Right renal cortex interstitium (tissue), 3 donors: Measurements from ENCODE around the gene OR2T3. TPM values are rescaled to one million over a fixed set of nuclear protein-coding genes. Genes with fewer than 3 reads are reported as not detected.
"Not testable (repeated sequence)": the region's sequence is repeated elsewhere in the genome, so short reads cannot be mapped to it uniquely, and the experiment has no call there.

Experiments used
- DNase-seq, 3 donors: peaks; one replicate each; pipeline ENCODE4 v3.0.0-alpha.2; 2013; ENCODE audit warnings: low read depth in 3 of 3, low spot score in 2 of 3
- polyA plus RNA-seq, 3 donors: library from polyadenylated mRNA; unstranded; fragments of 120-200 nt; gene quantifications; one replicate each; pipeline ENCODE4 v1.2.1, GENCODE V29; 2013; ENCODE audit not compliant: insufficient read length in 3 of 3

The OR2T3 gene
- polyA plus RNA-seq, 3 donors, result not detected

DNA sequence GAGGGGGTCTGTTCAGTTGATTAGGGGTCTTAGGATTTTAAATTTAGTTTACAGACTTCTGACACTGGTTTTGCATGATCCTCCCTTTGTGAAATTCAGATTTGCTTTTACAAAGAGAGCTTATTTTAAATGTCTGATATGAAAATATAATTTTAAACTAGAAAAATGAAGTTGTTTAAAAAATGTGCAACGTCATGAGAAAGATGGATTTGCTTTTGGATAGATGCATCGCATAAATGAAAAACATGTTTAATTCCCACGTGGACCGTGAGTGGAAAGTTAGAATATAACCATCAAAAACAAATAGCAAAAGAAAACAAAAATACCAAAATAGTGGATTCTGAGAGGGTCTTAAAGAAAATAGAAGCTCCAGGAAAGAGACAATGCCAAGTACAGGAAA lies 2.0 kb upstream of the OR2T3 start:
- no peak for DNase-seq

DNA sequence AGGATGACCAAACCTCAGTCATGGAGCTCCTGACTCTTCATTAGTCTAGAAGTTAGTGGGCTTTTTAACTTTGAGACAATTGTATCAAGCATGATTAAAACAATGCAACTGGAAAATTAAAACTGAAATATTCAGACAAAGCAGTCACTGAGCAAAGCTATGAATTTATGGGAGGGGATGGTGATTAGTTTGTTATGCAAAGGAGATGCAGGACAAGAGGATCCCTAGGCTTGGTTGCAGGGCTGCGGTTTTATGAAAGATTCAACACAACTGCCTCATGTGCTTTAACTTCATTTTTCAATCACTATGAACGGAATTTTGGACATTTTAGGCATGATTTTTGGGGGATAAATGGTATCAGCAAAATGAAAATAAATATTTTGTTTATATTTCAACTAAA lies 1.0 kb upstream of the OR2T3 start:
- not testable (repeated sequence) for DNase-seq

DNA sequence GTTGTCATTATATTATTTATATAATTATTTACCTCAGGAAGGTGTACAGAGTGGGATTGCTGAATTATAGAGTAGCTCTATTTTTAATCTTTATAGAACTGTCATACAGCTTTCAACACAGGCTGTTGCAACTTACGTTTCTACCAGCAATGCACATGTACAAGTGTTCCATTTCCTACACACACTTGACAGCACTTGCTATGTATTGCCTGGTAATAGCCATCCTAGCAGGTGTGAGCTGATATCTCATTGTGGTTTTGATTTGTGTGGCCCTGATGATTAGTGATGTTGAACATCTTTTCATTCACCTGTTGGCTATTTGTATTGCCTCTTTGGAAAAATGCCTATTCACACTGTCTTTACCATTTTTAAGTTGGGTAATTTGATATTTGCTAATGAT lies 2.5 kb downstream of the OR2T3 start:
- not testable (repeated sequence) for DNase-seq

DNA sequence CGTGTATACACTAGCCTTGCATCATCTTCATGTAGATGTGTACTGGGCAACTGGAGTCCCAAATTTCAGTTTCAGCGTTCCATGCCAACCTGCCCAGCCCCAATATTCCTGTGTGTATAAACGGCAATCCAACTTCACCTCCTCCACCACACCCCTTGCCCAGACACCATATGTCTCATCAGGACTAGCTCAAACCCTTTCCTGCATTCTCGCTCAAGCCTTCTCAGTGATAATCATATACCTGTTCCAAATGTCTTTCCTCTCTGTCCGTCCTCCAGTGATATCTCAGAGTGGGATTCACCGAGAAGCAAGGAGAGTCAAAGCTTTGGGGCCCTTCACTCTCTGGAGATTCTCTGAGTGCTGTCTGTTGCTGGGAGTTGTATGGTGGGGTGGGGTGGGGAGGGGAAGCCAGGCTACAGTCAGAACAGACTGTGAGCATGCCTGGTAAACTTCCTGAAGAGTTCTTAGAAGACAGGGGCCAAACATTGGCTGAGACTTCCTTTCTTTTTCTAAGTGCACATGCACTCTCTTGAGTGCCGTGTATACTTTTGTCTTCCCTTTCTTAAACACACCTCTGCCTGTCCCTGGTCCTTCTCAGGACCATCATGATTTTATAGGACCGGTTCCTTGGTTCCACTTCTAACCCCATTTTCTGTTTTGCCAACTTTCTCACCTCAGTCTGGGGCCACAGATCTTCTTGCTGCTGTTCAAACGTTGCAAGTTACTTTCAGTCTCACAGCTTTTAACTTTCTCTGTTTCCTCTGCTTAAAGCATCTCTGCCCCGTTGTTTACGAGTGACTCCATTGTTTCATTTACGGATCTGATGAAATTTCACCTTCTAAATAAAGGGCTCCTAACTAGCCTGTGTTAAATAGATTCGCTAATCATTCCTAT lies 8.8 kb downstream of the OR2T3 start:
- DNase-seq, result not testable (repeated sequence)

DNA sequence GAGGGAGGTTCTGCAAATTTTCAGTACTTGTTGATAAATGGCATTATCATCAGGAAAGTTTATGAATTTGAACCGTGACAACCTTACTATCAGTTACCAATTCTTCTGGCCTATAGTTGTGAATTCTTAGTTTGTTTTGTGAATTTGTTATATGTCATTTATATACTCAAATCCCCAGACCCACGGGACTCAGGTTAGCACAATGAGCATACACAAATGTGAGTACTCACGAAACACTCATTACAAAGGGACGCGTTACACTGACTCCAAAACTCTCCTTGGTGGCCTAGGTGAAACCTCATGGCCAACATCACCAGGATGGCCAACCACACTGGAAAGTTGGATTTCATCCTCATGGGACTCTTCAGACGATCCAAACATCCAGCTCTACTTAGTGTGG lies 15.1 kb downstream of the OR2T3 start, which contains the start of gene OR2T5:
OR2T5 (plus strand) TSS at position 301 of the 400 bp plus-strand sequence; CDS start at position 301, 0 bp downstream.
- not testable (repeated sequence) for DNase-seq

DNA sequence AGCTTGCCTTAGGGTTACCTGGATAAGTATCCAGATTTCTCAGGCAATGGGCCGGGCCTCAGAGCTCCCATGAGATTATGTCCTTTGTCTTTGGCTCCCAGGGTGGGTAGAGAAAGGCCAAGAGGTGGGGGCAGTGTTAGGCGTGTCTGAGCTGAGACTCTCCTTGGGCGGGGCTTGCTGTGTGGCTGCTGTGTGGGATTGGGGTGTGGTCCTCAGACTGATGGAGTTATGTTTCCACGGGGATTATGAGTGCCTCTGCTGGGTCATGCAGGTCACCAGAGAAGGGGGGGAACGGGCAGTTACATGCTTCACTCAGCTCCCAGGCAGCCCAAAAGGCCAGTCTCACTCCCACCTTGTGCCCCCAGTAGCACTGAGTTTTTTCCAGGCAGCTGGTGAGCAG lies 23.5 kb downstream of the OR2T3 start:
- DNase-seq, result not testable (repeated sequence)

DNA sequence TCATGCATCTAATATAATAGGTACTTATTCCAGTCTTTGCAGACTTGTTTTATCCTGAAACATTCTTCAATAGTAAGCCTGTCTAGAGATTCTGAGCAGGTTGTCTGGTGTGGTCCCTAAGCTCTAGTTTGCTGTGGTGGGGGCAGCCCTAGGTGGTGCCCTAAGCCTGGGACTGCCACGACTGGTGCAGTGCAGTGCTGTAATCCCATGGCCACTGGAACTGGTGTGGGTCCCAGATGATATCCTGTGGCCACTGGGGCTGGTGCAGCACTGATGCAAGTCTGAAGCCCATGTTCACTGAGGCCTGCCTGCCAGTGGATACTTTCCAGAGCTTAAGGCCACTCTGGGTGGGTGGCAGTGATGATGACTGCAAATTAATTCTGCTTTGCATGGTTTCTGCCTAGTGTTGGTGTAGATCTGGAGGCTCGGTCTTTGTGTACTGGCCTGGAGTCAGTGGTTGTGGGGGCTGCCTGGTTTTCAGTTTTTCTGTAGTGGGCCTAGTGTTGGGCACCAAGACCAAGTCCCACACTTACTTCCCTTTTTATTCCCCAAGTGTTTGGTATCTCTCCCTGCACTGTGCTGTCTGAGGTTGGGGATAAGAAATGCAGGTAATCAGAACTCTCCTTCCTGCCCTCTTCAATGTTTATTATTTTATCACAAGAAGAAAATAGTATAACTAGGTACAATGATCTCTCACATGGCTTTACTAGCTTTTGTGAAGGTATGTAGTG lies 27.3 kb downstream of the OR2T3 start:
- not testable (repeated sequence) for DNase-seq

DNA sequence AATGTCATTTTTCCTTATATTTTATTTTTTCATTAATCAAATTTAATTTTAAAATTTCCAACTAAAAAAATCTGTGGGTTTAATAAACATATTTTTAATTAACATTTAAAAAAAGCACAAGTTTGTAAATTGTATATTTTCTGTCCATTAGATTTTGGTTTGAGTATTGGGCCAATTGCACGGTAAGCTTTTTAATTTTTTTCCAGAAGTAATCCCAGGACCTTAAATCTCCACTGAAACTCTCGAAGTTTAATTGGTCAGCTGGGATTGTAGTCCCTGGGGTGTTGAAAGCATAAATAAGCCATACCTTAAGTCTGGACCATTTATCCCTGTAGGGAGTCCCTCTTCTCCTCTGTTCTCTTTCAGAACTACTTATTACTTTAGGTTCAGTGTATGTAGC lies 34.6 kb downstream of the OR2T3 start, which contains the start of gene OR2G6:
OR2G6 (plus strand) TSS at position 301 of the 400 bp plus-strand sequence. CDS start 13,574 bp downstream, outside the sequence.
- DNase-seq, result not testable (repeated sequence)

DNA sequence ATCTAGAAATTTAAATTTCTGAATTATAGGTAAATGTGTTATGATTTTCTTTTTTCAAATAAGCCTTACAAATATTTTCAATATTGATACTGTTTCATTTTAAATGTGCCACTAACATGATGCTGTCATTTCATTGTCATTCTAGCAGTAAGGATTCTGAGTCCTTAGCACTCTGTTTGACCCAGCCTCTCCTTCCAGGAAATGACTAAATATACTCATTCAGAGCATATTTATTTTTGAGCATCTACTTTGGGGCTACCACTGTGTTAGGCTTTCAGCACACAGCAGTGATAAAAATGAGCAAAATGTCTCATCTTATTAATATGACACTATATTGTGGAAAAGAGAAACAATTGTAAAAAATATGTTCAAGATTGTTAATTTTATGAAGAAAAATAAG lies 37.1 kb downstream of the OR2T3 start:
- DNase-seq, result not testable (repeated sequence)

DNA sequence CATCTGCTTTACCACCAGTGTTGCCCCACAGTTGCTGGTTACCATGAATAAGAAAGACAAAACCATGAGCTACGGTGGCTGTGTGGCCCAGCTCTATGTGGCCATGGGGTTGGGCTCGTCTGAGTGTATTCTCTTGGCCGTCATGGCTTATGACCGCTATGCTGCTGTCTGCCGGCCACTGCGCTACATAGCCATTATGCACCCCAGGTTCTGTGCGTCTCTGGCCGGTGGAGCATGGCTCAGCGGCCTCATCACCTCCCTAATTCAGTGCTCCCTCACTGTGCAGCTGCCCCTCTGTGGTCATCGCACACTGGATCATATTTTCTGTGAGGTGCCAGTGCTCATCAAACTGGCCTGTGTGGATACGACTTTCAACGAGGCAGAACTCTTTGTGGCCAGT lies 48.7 kb downstream of the OR2T3 start:
- DNase-seq, result no peak

Other genes starting within 250 kb of the OR2T3 start
- under 1 TPM in 1 of 3 donors, not detected in 2; 0.03 TPM for gene OR2M4, start 241.9 kb upstream of the OR2T3 start, polyA plus RNA-seq
- gene OR2T33, start 195.4 kb upstream of the OR2T3 start, polyA plus RNA-seq, result not detected
- not detected for gene OR2T12, start 169.9 kb upstream of the OR2T3 start, polyA plus RNA-seq
- gene OR2M7, start 148.8 kb upstream of the OR2T3 start, polyA plus RNA-seq, result not detected
- gene OR14C36, start 124.6 kb upstream of the OR2T3 start, polyA plus RNA-seq, result not detected
- not detected for gene OR2T4, start 111.7 kb upstream of the OR2T3 start, polyA plus RNA-seq
- gene OR2T6, start 97.6 kb upstream of the OR2T3 start, polyA plus RNA-seq, result under 1 TPM; 0.03 to 0.17 (median 0.08) TPM
- gene OR2T1, start 70.3 kb upstream of the OR2T3 start, polyA plus RNA-seq, result not detected
- not detected for gene OR2T2, start 27.7 kb upstream of the OR2T3 start, polyA plus RNA-seq
- gene OR2T5, start 15.2 kb downstream of the OR2T3 start, polyA plus RNA-seq, result not detected
- gene OR2G6, start 34.7 kb downstream of the OR2T3 start, polyA plus RNA-seq, result under 1 TPM in 2 of 3 donors, not detected in 1; 0.03 to 0.06 TPM
- gene OR2T29, start 89.4 kb downstream of the OR2T3 start, polyA plus RNA-seq, result not detected
- gene OR2T34, start 101.4 kb downstream of the OR2T3 start, polyA plus RNA-seq, result not detected
- under 1 TPM in 2 of 3 donors, not detected in 1; 0.16 to 0.24 TPM for gene OR2T10, start 124.3 kb downstream of the OR2T3 start, polyA plus RNA-seq
- gene OR2T11, start 161.7 kb downstream of the OR2T3 start, polyA plus RNA-seq, result not detected
- gene OR2T35, start 171.9 kb downstream of the OR2T3 start, polyA plus RNA-seq, result not detected
- not detected for gene OR2T27, start 182.2 kb downstream of the OR2T3 start, polyA plus RNA-seq
- not detected for gene OR14I1, start 229.4 kb downstream of the OR2T3 start, polyA plus RNA-seq